Adipocyte (in vitro differentiated cells): ENCODE data around the gene ACY1.

Experiments
- DNase-seq: peaks from one replicate; pipeline ENCODE4 v3.0.0-alpha.2; 2015; ENCODE audit warnings: low read depth
- H3K27me3 ChIP-seq: replicated peaks from 2 replicates; pipeline ENCODE4 v1.7.0; 2013; ENCODE audit warnings: mild to moderate bottlenecking, low read length, moderate library complexity; ENCODE audit not compliant: control insufficient read depth, insufficient read depth
- H3K36me3 ChIP-seq: 2 replicates; pipeline ENCODE4 v1.7.0; 2013; ENCODE audit warnings: low read length, mild to moderate bottlenecking, moderate library complexity; ENCODE audit not compliant: control insufficient read depth, insufficient read depth, severe bottlenecking
- H3K4me1 ChIP-seq: 2 replicates; pipeline ENCODE4 v1.7.0; 2013; ENCODE audit warnings: mild to moderate bottlenecking, low read length, moderate library complexity; ENCODE audit not compliant: control insufficient read depth, insufficient read depth
- H3K4me3 ChIP-seq: 2 replicates; pipeline ENCODE4 v1.7.0; 2013; ENCODE audit warnings: mild to moderate bottlenecking, low read length, moderate library complexity
- H3K9ac ChIP-seq: 2 replicates; pipeline ENCODE4 v1.7.0; 2013; ENCODE audit warnings: mild to moderate bottlenecking, low read length, moderate library complexity
- H3K9me3 ChIP-seq: 2 replicates; pipeline ENCODE4 v1.7.0; 2013; ENCODE audit warnings: mild to moderate bottlenecking, low read length, moderate library complexity; ENCODE audit not compliant: control insufficient read depth

Gene ACY1

DNA sequence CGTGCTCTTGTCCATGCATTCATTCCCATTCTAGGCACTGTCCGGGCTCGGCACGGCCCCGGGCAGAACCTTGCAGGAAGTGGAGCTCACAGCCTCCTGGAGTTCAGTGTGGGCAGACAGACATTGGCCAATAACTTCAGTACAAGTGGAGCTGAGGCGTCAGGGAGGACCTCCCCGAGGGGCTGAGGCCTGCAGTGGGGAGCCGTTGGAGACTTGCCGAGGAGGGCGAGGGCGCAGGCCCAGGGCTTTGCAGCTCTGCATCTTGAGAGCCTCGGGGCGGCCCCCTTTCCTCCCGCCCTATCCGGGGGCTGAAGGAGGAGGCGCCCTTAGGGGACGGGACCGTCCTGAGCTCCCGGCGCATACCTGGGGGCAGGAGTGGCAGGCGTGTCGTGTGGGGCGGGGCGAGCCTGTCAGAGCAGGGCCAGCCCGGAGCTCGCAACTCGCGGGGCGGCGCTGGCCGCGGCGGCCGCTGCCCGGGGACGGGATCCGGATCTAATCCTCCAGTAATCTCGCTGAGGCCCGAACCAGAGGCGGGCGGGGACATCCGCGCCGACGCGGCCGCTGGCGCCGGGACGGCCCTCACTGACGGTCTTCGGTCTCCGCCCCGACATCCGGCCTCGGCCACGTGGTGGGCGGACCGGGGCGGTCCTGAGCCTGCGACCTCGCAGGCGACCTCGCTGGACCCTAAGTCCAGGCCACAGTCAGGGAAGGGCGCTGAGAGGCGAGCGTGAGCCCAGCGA is at the start of gene ACY1:
Gene ACY1 (plus strand): TSS at position 698 of the 740 bp plus-strand sequence. CDS start 530 bp downstream, outside the sequence.
- DNase-seq: peak; percentile 93
- Histone ChIP-seq H3K9ac (peak within 1 kb of the TSS; percentile 82), H3K27me3 (no peaks in the 10 kb centered on the region), H3K4me1 (peaks cover 33% of the 10 kb centered on the region), H3K36me3 (peaks cover 13% of the 10 kb centered on the region), H3K9me3 (no peaks in the 10 kb centered on the region), H3K4me3 (peak within 1 kb of the TSS; percentile 81)

DNA sequence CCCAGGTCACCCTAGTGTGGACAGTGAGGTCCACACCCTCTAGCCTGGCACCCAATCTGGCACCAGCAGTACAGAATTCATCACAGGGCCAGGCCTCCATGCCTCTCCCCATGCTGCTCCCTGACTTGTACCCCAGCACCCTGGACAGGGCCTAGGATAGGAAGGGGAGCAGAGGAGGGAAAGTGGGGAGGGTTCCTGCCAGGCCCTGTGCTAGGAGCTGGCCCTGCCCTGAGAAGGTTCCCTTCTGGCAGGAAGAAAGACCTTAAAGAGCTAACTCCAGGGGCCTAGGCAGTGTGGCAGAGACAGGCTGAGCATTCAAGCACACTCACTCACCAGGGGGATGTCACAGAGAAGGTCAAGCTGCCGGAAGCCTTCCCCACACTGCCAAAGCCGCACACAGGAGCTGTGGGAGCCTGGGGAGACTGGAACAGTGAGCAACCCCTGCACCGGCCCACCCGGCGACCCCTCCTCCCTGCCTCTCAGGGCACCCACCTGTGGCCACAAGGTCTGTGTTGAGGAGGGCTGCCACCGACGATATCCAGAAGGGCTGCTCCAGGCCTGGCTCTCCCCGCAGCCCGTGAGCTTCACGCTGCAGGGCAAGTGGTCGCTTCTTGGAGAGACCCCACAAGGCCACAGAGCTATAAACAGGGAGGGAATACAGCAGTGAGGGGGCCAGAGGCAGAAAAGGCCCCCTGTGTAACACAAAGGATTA is 49.0 kb upstream of the ACY1 start:
- Histone ChIP-seq H3K9me3 (no peaks in the 10 kb centered on the region), H3K4me3 (no peak overlapping the region), H3K27me3 (no peaks in the 10 kb centered on the region), H3K36me3 (peaks cover 88% of the 10 kb centered on the region), H3K4me1 (peaks cover 6% of the 10 kb centered on the region), H3K9ac (no peak overlapping the region)
- DNase-seq: no peak

DNA sequence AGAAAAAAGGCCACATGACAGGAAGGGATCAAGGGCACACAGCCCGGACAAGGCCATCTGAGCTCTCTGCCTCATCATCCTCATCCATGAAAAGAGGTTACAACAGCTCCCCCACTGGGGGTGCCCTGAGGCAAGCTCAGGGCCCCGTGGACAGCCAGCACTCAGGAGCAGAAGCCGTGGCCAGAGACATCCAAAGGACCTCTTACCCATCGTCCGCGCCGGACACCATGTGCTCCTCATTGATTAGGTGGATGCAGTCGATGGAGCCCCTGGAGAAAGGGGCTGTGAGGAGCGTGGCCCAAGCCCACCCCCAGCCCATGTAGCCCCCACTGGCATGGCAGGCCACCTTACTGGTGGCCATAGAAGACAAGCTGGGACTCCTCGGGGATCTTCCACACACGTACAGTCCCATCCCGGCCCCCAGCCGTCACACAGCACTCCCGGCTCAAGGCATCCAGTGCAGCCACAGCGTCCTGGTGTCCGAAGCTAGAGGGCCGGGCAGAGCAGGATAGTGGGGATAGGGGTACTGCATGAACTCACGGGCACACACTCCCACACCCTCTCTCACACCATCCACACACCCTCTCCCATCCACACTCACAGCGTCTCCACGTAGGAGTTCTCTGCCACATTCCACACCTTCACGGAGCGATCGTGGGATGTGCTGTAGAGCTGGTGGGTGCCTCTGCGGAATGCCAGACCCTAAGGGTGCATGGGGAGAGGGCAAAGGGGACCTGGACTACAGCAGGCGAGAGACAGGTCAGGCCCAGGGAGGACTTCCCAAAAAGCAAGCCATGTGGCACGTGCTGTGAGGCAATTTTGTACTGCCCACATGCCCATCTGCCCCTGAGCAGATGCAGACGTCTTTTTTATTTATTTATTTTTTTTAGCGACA is 48.1 kb upstream of the ACY1 start:
- no peaks in the 10 kb centered on the region for H3K27me3 ChIP-seq
- no peaks in the 10 kb centered on the region for H3K9me3 ChIP-seq
- no peak for DNase-seq
- H3K36me3 ChIP-seq: peaks cover 90% of the 10 kb centered on the region
- H3K4me1 ChIP-seq: peaks cover 15% of the 10 kb centered on the region
- H3K4me3 ChIP-seq: no peak overlapping the region
- H3K9ac ChIP-seq: no peak overlapping the region

DNA sequence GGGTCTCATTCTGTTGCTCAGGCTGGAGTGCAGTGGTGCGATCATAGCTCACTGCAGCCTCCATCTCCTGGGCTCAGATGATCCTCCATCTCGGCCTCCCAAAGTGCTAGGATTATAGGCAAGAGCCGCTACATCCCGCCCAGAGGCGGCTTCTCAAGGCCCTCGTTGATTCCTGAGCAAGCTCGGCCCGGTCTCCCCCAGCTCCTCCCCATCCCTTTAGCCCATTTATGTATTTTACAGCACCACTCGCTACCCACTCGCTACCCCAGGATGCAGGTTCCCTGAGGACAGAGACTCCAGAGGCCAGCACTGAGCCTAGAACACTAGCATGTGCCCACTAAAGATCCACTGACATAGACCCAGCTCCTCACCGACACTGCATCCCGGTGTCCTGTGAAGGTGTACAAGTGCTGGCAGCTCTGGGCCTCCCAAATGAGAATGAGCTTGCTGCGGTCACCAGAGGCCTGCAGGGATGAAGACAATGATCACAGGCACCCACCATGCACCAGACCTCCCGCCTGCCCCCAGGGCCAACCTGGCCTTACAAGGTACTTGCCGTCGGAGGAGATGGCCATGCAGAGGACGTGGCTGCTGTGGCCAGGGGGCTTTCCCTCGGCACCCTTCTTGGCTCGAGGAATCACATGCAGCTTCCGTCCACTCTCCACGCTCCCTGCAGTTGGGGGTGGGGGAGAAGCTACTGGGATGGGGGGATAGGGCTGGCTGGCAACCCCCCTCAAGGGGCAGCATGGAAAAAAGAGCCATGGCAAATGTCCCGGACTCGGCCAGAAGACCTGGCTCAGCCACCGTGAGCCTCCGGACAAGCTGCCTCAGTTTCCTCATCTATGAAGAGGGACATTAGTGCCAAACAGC is 47.2 kb upstream of the ACY1 start:
- DNase-seq: no peak
- Histone ChIP-seq H3K36me3 (peaks cover 81% of the 10 kb centered on the region), H3K27me3 (no peaks in the 10 kb centered on the region), H3K4me3 (no peak overlapping the region), H3K9ac (no peak overlapping the region), H3K4me1 (peaks cover 21% of the 10 kb centered on the region), H3K9me3 (no peaks in the 10 kb centered on the region)

DNA sequence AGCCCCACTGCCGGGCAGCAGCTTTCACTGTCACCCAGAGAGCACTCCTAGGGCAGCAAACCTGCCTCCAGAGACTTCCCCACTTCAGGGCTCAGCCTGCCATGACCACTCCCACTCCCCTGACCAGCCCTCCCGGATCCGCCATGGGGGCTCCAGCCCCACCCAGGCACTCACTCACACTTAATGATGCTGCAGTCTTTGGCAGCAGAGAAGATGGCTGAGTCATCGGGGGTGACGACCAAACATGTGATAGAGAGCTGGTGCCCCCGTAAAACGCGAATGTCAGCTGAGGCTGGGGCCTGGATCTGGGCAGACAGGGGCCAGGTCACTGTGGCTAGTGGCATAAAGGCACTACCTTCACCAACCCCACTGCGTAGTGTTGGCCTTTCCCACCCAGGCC is 46.3 kb upstream of the ACY1 start:
- H3K27me3 ChIP-seq: no peaks in the 10 kb centered on the region
- no peak for DNase-seq
- H3K4me1 ChIP-seq: peaks cover 21% of the 10 kb centered on the region
- H3K9me3 ChIP-seq: no peaks in the 10 kb centered on the region
- H3K4me3 ChIP-seq: no peak overlapping the region
- no peak overlapping the region for H3K9ac ChIP-seq
- H3K36me3 ChIP-seq: peaks cover 75% of the 10 kb centered on the region

DNA sequence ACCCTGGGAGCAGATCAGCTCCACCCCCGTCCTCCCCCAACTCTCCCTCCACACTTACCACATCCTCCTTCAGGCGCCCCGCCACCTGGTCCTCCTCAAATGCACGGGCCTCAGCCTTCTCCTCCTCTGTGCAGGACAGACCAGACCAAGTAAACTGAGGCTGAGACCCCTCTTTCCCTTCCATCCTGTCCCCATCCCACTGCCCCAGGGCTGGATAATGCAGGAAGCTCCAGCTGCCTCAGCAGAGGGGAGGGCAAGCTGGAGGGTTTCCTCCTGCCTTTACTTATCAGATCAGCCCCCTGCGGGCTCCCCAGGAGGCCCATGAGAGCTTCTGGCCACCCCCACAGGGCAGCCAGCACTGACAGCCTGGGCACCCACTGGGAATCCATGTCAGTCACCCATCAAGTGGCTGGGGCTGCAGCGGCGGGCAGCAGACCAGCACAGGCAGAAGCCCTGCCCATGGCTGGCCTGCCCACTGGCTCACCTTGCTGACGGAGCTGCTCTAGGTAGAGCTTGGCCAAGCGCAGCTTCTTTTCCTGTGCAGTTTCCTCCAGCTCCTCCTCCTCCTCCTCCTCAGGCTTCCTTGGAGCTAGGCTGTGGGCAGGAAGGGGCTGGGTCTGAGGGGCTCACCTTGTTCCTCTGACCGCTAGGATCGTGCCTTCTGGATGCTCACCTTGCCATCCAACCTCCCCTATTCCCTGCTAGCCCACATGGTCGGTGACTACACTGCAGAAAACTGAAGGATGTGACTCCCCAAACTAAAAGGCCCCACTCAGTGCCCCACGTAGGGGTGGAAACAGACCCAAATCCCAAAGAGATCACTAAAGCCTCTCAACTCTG is 45.5 kb upstream of the ACY1 start:
- no peak for DNase-seq
- Histone ChIP-seq H3K9me3 (no peaks in the 10 kb centered on the region), H3K4me3 (no peak overlapping the region), H3K36me3 (peaks cover 70% of the 10 kb centered on the region), H3K27me3 (no peaks in the 10 kb centered on the region), H3K9ac (no peak overlapping the region), H3K4me1 (peaks cover 28% of the 10 kb centered on the region)

DNA sequence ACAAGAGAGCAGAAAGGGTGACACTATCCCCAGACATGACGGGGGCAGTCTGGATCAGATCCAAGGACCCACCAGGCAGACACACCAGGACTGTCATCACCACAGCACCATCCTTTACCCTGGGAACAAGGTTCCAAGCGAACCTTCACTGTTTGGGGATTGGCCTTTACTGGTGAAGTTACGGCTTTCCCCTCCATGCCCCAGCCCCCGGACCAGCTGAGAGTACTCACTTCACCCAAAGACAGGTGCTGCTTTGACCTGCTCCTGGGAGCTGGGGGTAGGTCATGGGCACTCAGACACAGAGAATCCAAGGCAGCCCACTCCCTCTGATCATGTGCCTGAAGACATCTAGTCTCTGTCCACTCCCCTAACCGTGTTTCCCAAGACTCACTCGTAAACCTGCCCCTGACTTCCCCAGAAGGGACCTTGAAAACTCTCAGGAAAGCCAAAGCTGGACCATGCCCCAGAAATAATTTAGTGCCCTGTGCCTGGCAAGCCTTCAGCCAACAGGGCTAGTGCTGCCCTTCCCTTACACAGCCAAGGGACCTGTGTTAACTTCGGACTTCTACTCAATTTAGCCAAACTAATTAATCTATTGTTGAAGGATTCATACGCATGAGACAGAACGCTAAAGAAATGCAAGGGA is 44.4 kb upstream of the ACY1 start:
- Histone ChIP-seq H3K27me3 (no peaks in the 10 kb centered on the region), H3K9ac (no peak overlapping the region), H3K4me1 (peaks cover 36% of the 10 kb centered on the region), H3K36me3 (peaks cover 59% of the 10 kb centered on the region), H3K9me3 (no peaks in the 10 kb centered on the region), H3K4me3 (peak overlapping the region; percentile 48)
- DNase-seq: no peak

DNA sequence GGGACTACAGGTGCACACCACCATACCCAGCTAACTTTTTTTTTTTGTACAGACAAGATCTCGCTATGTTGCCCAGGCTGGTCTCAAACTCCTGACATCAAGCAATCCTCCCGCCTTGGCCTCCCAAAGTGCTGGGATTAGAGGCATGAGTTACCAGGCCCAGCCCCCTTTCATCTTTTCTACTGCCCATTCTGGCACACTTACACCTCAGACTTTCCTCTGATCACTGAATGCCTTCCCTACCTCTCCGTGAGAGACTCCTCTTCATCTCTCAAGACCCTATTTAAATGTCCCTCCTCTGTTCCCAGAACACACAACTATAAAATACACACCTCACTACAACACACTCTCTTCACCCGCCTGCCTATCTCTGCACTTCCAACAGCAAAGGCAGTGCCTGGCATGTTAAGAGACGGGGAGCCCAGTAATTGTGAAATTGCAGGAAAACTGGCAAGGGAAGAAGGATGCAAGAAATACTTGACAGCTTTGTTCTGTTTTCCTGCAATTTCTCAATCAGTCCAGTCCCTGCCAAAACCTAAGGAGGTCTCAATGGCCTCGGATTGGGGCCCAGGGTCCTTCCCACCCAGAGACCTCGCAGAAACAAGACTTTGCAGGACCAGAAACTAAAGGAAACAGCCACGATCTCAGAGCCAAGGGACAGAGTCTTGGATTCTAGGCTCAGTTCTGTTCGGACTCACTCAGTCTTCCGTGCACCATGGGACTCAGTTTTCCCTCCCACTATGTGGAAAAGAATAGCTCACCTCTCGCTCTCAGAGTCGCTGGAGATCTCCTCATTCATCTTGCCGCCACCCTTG is 42.5 kb upstream of the ACY1 start:
- Histone ChIP-seq H3K36me3 (peaks cover 54% of the 10 kb centered on the region), H3K27me3 (no peaks in the 10 kb centered on the region), H3K4me3 (peak overlapping the region; percentile 86), H3K9ac (peak overlapping the region; percentile 89), H3K4me1 (peaks cover 36% of the 10 kb centered on the region), H3K9me3 (no peaks in the 10 kb centered on the region)
- peak; percentile 73 for DNase-seq

DNA sequence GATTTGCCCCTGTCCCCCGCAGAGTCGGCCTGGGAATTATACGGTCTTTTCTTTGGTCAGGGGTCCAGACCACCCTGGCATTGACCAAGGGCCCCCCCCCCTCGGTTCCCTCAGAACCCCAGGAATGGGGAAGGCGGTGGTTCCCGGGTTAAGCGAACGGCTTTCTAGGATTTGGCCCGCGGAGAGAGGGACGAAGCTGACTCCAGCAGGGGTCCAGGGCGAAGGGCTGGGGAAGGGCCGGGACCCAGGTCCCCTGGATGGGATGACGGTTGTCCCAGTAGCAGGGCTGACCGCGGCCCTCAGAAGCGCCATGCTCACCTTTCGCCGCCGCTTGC is 41.9 kb upstream of the ACY1 start:
- DNase-seq: no peak
- peak overlapping the region; percentile 86 for H3K4me3 ChIP-seq
- H3K9ac ChIP-seq: peak overlapping the region; percentile 89
- no peaks in the 10 kb centered on the region for H3K9me3 ChIP-seq
- peaks cover 36% of the 10 kb centered on the region for H3K4me1 ChIP-seq
- H3K36me3 ChIP-seq: peaks cover 54% of the 10 kb centered on the region
- no peaks in the 10 kb centered on the region for H3K27me3 ChIP-seq
